Uterus (tissue), 2 donors: ENCODE measurements around the gene MYZAP.

Source experiments
- POLR2A ChIP-seq, 2 donors: fragments of 450-650 bp; IDR thresholded peaks; one replicate each; pipeline ENCODE4 v1.6.1; 2016; ENCODE audit warnings: antibody characterized with exemption in 2 of 2, mild to moderate bottlenecking in 1 of 2, moderate library complexity in 1 of 2
- TF ChIP-seq, protein P1 (sequence below), 4 experiments: fragments of 200-600 bp in 2 of 4; fragments of 450-650 bp in 2 of 4; sonication (generic) in 2 of 4; IDR thresholded peaks; one replicate each; pipeline ENCODE4 v1.5.1; 2016 to 2019; ENCODE audit warnings: antibody characterized with exemption in 4 of 4, mild to moderate bottlenecking in 2 of 4, moderate library complexity in 1 of 4

DNA sequence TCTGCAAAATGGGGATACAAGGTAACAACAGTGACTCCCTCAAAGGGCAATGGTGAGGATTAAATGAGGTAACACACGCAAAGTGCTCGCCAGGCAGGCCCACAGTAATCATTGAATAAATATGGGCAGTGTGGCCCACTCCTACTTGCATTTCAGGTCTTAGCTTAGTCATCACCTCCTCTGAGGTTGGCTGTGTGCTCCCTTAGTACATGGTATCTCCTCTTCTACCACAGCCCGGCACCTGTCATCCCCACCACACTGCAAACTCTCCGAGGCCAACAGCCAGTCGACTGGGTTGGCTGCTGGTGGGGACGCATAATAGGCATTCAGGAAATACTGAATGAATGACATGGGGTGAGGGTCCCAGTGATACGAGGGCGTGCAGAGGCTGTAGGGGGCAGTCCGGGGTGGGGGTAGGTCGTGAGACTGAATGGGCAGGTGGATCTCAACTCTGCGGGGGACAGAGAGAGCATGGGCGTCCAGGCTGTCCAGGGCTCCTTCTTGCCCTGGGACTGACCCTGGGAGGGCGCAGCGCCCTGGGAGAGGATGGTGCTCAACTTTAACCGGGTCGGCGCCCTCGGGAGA, 375 bp upstream of the MYZAP start:
- TF ChIP-seq, protein P1, sequence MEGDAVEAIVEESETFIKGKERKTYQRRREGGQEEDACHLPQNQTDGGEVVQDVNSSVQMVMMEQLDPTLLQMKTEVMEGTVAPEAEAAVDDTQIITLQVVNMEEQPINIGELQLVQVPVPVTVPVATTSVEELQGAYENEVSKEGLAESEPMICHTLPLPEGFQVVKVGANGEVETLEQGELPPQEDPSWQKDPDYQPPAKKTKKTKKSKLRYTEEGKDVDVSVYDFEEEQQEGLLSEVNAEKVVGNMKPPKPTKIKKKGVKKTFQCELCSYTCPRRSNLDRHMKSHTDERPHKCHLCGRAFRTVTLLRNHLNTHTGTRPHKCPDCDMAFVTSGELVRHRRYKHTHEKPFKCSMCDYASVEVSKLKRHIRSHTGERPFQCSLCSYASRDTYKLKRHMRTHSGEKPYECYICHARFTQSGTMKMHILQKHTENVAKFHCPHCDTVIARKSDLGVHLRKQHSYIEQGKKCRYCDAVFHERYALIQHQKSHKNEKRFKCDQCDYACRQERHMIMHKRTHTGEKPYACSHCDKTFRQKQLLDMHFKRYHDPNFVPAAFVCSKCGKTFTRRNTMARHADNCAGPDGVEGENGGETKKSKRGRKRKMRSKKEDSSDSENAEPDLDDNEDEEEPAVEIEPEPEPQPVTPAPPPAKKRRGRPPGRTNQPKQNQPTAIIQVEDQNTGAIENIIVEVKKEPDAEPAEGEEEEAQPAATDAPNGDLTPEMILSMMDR (IDR thresholded peaks at IDR 0.05), result no peak
- no peak for TF ChIP-seq POLR2A (IDR thresholded peaks at IDR 0.05)
